ENCODE data around the gene EPHA4.

The EPHA4 gene

DNA sequence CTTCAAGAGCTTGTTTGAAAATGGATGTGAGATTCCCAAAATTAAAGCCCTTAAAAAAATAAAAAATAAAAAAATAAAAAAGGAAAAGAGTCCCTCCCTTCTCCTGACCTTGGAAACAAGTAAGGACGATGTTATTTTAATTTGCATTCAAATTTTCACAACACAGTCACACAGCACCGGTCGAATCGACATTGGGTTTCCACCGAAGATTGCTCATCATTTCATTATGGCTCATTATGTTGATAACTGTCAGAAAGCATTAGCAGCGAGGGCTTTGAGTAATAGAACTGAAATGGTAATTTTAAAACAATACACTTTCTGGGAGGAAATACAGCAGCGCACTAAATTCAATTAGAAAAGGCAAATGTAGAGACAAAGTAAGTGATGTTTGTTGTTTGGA, 78.7 kb downstream of the EPHA4 start:
- TF ChIP-seq FOXM1 (IDR thresholded peaks at IDR 0.05; ENCODE audit: borderline replicate concordance, low read depth) = no peak
- no peak for TF ChIP-seq ZBTB7A (IDR thresholded peaks at IDR 0.05; ENCODE audit: low read depth)
- TF ChIP-seq, protein P1, sequence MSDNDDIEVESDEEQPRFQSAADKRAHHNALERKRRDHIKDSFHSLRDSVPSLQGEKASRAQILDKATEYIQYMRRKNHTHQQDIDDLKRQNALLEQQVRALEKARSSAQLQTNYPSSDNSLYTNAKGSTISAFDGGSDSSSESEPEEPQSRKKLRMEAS (IDR thresholded peaks at IDR 0.05) = no peak
- no peak for TF ChIP-seq CEBPB (IDR thresholded peaks at IDR 0.05)
- TF ChIP-seq NFIC (IDR thresholded peaks at IDR 0.05) = no peak
- TF ChIP-seq YY1 (IDR thresholded peaks at IDR 0.05; ENCODE audit: low read depth) = no peak
- TF ChIP-seq TEAD4 (IDR thresholded peaks at IDR 0.05) = no peak

DNA sequence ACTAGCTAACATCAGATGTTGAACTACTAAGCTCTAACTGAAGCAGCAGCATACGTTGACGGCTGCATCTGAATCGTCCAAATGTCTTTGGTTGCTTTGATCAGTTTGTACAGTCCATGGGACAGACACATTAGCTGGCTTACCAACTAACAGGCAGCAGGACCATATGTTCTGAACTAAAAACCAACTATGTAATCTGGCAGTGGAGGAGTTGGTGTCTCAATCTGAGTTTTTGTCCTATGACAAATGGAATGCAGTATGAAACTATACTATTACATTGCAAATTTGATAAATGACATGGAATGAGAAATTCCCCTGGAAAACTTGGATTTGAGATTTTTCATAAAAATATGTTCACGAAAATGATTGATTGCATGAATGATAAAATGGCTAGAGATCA, 79.5 kb downstream of the EPHA4 start:
- TF ChIP-seq EP300 (IDR thresholded peaks at IDR 0.05; ENCODE audit: borderline replicate concordance) (no peak), TAF1 (IDR thresholded peaks at IDR 0.05; ENCODE audit: low read depth) (no peak), ZBTB7A (IDR thresholded peaks at IDR 0.05; ENCODE audit: low read depth) (no peak), TCF12 (IDR thresholded peaks at IDR 0.05; ENCODE audit: low read depth) (no peak), YY1 (IDR thresholded peaks at IDR 0.05; ENCODE audit: low read depth) (no peak), RAD21 (IDR thresholded peaks at IDR 0.05; ENCODE audit: low read depth) (no peak), CREB1 (IDR thresholded peaks at IDR 0.05; ENCODE audit: low read depth) (no peak), CEBPB (IDR thresholded peaks at IDR 0.05) (no peak), NFIC (IDR thresholded peaks at IDR 0.05) (no peak), TEAD4 (IDR thresholded peaks at IDR 0.05) (no peak), EGR1 (IDR thresholded peaks at IDR 0.05) (no peak), FOXM1 (IDR thresholded peaks at IDR 0.05; ENCODE audit: borderline replicate concordance, low read depth) (no peak)
- TF ChIP-seq, protein P2, sequence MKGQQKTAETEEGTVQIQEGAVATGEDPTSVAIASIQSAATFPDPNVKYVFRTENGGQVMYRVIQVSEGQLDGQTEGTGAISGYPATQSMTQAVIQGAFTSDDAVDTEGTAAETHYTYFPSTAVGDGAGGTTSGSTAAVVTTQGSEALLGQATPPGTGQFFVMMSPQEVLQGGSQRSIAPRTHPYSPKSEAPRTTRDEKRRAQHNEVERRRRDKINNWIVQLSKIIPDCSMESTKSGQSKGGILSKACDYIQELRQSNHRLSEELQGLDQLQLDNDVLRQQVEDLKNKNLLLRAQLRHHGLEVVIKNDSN (IDR thresholded peaks at IDR 0.05) = no peak
- TF ChIP-seq, protein P1 (IDR thresholded peaks at IDR 0.05) = no peak
- TF ChIP-seq, protein P3, sequence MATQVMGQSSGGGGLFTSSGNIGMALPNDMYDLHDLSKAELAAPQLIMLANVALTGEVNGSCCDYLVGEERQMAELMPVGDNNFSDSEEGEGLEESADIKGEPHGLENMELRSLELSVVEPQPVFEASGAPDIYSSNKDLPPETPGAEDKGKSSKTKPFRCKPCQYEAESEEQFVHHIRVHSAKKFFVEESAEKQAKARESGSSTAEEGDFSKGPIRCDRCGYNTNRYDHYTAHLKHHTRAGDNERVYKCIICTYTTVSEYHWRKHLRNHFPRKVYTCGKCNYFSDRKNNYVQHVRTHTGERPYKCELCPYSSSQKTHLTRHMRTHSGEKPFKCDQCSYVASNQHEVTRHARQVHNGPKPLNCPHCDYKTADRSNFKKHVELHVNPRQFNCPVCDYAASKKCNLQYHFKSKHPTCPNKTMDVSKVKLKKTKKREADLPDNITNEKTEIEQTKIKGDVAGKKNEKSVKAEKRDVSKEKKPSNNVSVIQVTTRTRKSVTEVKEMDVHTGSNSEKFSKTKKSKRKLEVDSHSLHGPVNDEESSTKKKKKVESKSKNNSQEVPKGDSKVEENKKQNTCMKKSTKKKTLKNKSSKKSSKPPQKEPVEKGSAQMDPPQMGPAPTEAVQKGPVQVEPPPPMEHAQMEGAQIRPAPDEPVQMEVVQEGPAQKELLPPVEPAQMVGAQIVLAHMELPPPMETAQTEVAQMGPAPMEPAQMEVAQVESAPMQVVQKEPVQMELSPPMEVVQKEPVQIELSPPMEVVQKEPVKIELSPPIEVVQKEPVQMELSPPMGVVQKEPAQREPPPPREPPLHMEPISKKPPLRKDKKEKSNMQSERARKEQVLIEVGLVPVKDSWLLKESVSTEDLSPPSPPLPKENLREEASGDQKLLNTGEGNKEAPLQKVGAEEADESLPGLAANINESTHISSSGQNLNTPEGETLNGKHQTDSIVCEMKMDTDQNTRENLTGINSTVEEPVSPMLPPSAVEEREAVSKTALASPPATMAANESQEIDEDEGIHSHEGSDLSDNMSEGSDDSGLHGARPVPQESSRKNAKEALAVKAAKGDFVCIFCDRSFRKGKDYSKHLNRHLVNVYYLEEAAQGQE (IDR thresholded peaks at IDR 0.05; ENCODE audit: low read depth) = no peak

DNA sequence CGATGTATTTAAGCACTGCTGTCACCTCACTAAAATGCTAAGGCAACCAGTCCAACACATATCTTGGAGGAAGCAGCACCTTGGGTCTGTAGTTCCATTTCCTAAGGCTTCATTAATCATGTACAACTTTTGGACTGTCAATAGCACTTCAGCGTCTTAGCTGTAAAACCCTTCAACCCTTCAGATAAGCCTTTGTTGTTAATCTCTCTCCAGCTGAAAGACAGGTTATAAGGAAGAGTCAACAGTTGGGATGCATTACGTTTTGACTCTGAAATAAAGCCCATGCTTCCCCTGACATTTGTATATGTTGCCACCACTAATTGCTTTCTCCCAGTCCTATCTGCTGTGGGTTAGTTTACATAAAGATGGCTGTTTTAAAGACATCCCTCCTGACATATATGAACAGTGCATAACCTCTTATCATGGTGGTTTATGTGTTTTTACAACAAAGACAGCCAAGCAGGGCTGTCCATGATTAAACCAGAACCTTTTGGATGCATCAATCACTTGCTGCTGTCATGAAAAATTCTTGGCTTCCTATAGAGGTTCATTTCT, 81.5 kb downstream of the EPHA4 start:
- TF ChIP-seq RAD21 (IDR thresholded peaks at IDR 0.05; ENCODE audit: low read depth) (no peak), TEAD4 (IDR thresholded peaks at IDR 0.05) (no peak), TCF12 (IDR thresholded peaks at IDR 0.05; ENCODE audit: low read depth) (no peak), TAF1 (IDR thresholded peaks at IDR 0.05; ENCODE audit: low read depth) (no peak), CEBPB (IDR thresholded peaks at IDR 0.05) (no peak), ZBTB7A (IDR thresholded peaks at IDR 0.05; ENCODE audit: low read depth) (no peak), EGR1 (IDR thresholded peaks at IDR 0.05) (no peak), CREB1 (IDR thresholded peaks at IDR 0.05; ENCODE audit: low read depth) (no peak)

DNA sequence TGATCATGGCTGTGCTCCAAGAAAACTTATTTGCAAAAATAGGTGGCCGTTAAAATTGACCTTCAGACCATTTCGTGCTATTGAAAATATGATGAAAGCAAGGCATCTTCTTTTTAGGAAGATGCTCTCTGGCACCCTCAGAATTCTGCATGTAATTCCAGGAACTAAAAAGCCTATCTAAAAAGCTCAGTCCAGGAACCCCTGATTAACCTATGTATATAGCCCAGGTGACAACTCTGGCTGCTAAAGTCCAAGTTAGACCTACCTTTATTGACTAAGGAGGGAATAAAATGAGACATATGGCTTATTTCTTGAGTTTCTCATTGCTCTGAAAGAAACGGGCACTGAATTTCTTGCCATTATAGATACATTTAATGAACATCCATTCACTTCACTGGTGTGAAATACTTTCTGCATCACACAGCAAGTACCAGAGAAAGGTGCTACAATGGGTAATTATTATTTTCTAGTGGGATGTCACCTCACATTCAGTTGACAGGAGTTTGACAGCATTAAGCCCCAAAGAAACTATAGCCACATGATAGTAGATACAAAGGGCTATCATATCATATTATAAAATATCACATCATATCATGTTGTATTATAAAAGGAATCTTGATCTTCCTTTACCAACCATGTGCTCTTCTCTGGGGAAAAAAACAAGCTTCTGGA, 83.8 kb downstream of the EPHA4 start:
- TF ChIP-seq TAF1 (IDR thresholded peaks at IDR 0.05; ENCODE audit: low read depth) (no peak), TCF12 (IDR thresholded peaks at IDR 0.05; ENCODE audit: low read depth) (no peak), ZBTB7A (IDR thresholded peaks at IDR 0.05; ENCODE audit: low read depth) (no peak), EGR1 (IDR thresholded peaks at IDR 0.05) (no peak), RAD21 (IDR thresholded peaks at IDR 0.05; ENCODE audit: low read depth) (no peak), YY1 (IDR thresholded peaks at IDR 0.05; ENCODE audit: low read depth) (no peak), CREB1 (IDR thresholded peaks at IDR 0.05; ENCODE audit: low read depth) (no peak), CEBPB (IDR thresholded peaks at IDR 0.05) (no peak), NFIC (IDR thresholded peaks at IDR 0.05) (no peak), TEAD4 (IDR thresholded peaks at IDR 0.05) (no peak), EP300 (IDR thresholded peaks at IDR 0.05; ENCODE audit: borderline replicate concordance) (no peak)
- TF ChIP-seq, protein P2 (IDR thresholded peaks at IDR 0.05) = no peak
- TF ChIP-seq, protein P3 (IDR thresholded peaks at IDR 0.05; ENCODE audit: low read depth) = no peak

DNA sequence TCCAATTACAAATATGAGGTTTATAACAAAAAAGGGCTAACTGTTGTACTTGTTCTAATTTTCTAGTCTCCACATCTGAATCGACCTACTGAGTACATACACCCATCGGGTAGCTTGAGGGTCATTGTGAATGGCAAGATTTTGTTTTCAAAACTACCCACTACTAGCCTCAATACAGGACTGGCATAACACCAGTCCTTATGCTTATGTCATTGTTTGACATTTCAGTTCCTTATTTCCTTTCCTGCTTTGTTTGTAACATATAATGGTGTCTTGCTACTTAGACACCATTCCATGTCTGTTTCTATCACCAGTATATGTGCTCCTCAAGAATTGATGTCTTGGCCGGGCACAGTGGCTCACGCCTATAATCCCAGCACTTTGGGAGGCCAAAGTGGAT, 86.0 kb downstream of the EPHA4 start:
- TF ChIP-seq EP300 (IDR thresholded peaks at IDR 0.05; ENCODE audit: borderline replicate concordance) (no peak), FOXM1 (IDR thresholded peaks at IDR 0.05; ENCODE audit: borderline replicate concordance, low read depth) (no peak), TCF12 (IDR thresholded peaks at IDR 0.05; ENCODE audit: low read depth) (no peak), TAF1 (IDR thresholded peaks at IDR 0.05; ENCODE audit: low read depth) (no peak), YY1 (IDR thresholded peaks at IDR 0.05; ENCODE audit: low read depth) (no peak), NFIC (IDR thresholded peaks at IDR 0.05) (no peak), CEBPB (IDR thresholded peaks at IDR 0.05) (no peak), ZBTB7A (IDR thresholded peaks at IDR 0.05; ENCODE audit: low read depth) (no peak), RAD21 (IDR thresholded peaks at IDR 0.05; ENCODE audit: low read depth) (no peak), EGR1 (IDR thresholded peaks at IDR 0.05) (no peak)
- TF ChIP-seq, protein P1 (IDR thresholded peaks at IDR 0.05) = no peak
- TF ChIP-seq, protein P2 (IDR thresholded peaks at IDR 0.05) = no peak
- TF ChIP-seq, protein P3 (IDR thresholded peaks at IDR 0.05; ENCODE audit: low read depth) = no peak
